ENCODE measurements around the gene MAMDC4. TPM values are rescaled to one million over a fixed set of nuclear protein-coding genes. Genes with fewer than 3 reads are reported as not detected.

The MAMDC4 gene
- total RNA-seq, 1 donor from 2014 or later, result 36.7 TPM

Small RNA genes lying within 50 kb of the gene (microRNA-seq; reads per million reads assigned to microRNA genes)
- gene MIR4292 (ENCODE audit: borderline number of aligned reads, unreplicated experiment) (not detected), gene MIR4479 (ENCODE audit: borderline number of aligned reads, unreplicated experiment) (4.8 reads per million)

Other genes starting within 250 kb of the MAMDC4 start
- gene EGFL7, start 189.4 kb upstream of the MAMDC4 start, total RNA-seq, result 13.5 and 16.3 TPM in 2 replicates
- 27.7 and 28.0 TPM in 2 replicates for gene AGPAT2, start 164.9 kb upstream of the MAMDC4 start, total RNA-seq
- gene DIPK1B, start 139.8 kb upstream of the MAMDC4 start, total RNA-seq, result 51.3 and 52.9 TPM in 2 replicates
- 0.42 TPM in 1 of 2 replicates, not detected in the other for gene LCN10, start 109.4 kb upstream of the MAMDC4 start, total RNA-seq
- not detected in 2 replicates for gene LCN6, start 103.8 kb upstream of the MAMDC4 start, total RNA-seq
- not detected in 2 replicates for gene LCN8, start 94.1 kb upstream of the MAMDC4 start, total RNA-seq
- gene LCN15, start 87.8 kb upstream of the MAMDC4 start, total RNA-seq, result not detected in 2 replicates
- 57.8 and 62.2 TPM in 2 replicates for gene TMEM141, start 61.0 kb upstream of the MAMDC4 start, total RNA-seq
- 9.0 and 9.5 TPM in 2 replicates for gene CCDC183, start 56.0 kb upstream of the MAMDC4 start, total RNA-seq
- 129 and 130 TPM in 2 replicates for gene RABL6, start 44.4 kb upstream of the MAMDC4 start, total RNA-seq
- 5.1 and 5.8 TPM in 2 replicates for gene AJM1, start 9.9 kb upstream of the MAMDC4 start, total RNA-seq
- 168 and 169 TPM in 2 replicates for gene PHPT1, start 2.9 kb upstream of the MAMDC4 start, total RNA-seq
- gene EDF1, start 14.0 kb downstream of the MAMDC4 start, total RNA-seq, result 297 and 310 TPM in 2 replicates
- gene TRAF2, start 34.2 kb downstream of the MAMDC4 start, total RNA-seq, result 23.4 and 23.8 TPM in 2 replicates
- 77.3 and 77.7 TPM in 2 replicates for gene FBXW5, start 92.4 kb downstream of the MAMDC4 start, total RNA-seq
- gene C8G, start 92.9 kb downstream of the MAMDC4 start, total RNA-seq, result 1.1 and 2.8 TPM in 2 replicates
- gene LCN12, start 99.9 kb downstream of the MAMDC4 start, total RNA-seq, result 14.7 and 16.2 TPM in 2 replicates
- gene PTGDS, start 125.2 kb downstream of the MAMDC4 start, total RNA-seq, result not detected in 2 replicates
- not detected in 2 replicates for gene LCNL1, start 130.6 kb downstream of the MAMDC4 start, total RNA-seq
- 54.9 and 57.1 TPM in 2 replicates for gene PAXX, start 140.1 kb downstream of the MAMDC4 start, total RNA-seq
- gene CLIC3, start 144.2 kb downstream of the MAMDC4 start, total RNA-seq, result 0.64 TPM in 1 of 2 replicates, not detected in the other
- gene ABCA2, start 175.9 kb downstream of the MAMDC4 start, total RNA-seq, result 26.4 and 30.1 TPM in 2 replicates
- not detected in 2 replicates for gene FUT7, start 179.7 kb downstream of the MAMDC4 start, total RNA-seq
- gene NPDC1, start 193.8 kb downstream of the MAMDC4 start, total RNA-seq, result 62.0 and 73.2 TPM in 2 replicates
- gene ENTPD2, start 201.7 kb downstream of the MAMDC4 start, total RNA-seq, result 0.19 and 0.51 TPM in 2 replicates
- gene SAPCD2, start 218.2 kb downstream of the MAMDC4 start, total RNA-seq, result 15.1 and 15.3 TPM in 2 replicates
- gene UAP1L1, start 225.2 kb downstream of the MAMDC4 start, total RNA-seq, result 0.57 and 1.5 TPM in 2 replicates
- 56.1 and 57.7 TPM in 2 replicates for gene MAN1B1, start 234.6 kb downstream of the MAMDC4 start, total RNA-seq

All from progenitor cell of endocrine pancreas (in vitro differentiated cells).